K562 (cell line): Measurements from ENCODE around the gene CTF1. TPM values are rescaled to one million over a fixed set of nuclear protein-coding genes. Genes with fewer than 3 reads are reported as not detected.

Experiments
- BRCA1 ChIP-seq, 2 experiments: fragments of 450-650 bp in 1 of 2; sonication (generic) in 1 of 2; formaldehyde crosslinking in 1 of 2; IDR thresholded peaks; 2 replicates each; pipeline versions ENCODE4 v1.5.0 to v1.6.1; 2017 to 2020; ENCODE audit warnings: mild to moderate bottlenecking in 1 of 2, missing genetic modification reagents in 1 of 2
- MXI1 ChIP-seq: IDR thresholded peaks from 2 replicates; pipeline ENCODE4 v1.6.1; 2011; ENCODE audit warnings: low read depth, mild to moderate bottlenecking, improper control_type of control experiment, low read length
- PCBP2 ChIP-seq: fragments of 200-400 bp; formaldehyde crosslinking; IDR thresholded peaks from 2 replicates; pipeline ENCODE4 v1.6.1; 2018; ENCODE audit warnings: low read length, low read depth, mild to moderate bottlenecking, moderate library complexity; ENCODE audit not compliant: poor library complexity, severe bottlenecking
- ZNF311 ChIP-seq: fragments of 250-450 bp; sonication (Bioruptor Pico); IDR thresholded peaks from 2 replicates; pipeline ENCODE4 v1.4.0; 2020; ENCODE audit warnings: mild to moderate bottlenecking, moderate library complexity
- ZNF507 ChIP-seq: conservative IDR thresholded peaks from 2 replicates; pipeline ENCODE4 v1.6.1; 2017; ENCODE audit warnings: missing genetic modification characterization, missing compliant biosample characterization
- polyA plus RNA-seq, 8 experiments: library from polyadenylated mRNA; depleted of rRNA in 4 of 8; stranded (reverse) in 5 of 8; unstranded in 3 of 8; fragments of >200 nt; fragmentation: Nextera tagmentation in 2 of 8; fragmentation: Illumina TruSeq in 1 of 8; extraction: Ambion mirVana in 2 of 8; extraction: Trizol in 1 of 8; gene quantifications; 2 replicates each; pipeline versions ENCODE4 v1.2.1 to v1.2.3, GENCODE V29; 2011 to 2014; ENCODE audit warnings: inconsistent platforms in 1 of 8, missing spikeins in 1 of 8
- total RNA-seq, 7 experiments: library from RNA; depleted of rRNA in 6 of 7; stranded (reverse); fragments of >200 nt in 6 of 7; fragmentation: Illumina TruSeq in 2 of 7; extraction: Trizol in 2 of 7; gene quantifications; 2 replicates each; pipeline versions ENCODE4 v1.2.1 to v1.2.3, GENCODE V29; 2011 to 2021; ENCODE audit warnings: low replicate concordance in 1 of 7
- TF ChIP-seq, protein P1 (sequence below): fragments of 450-650 bp; IDR thresholded peaks from 2 replicates; pipeline ENCODE4 v1.6.1; 2016; ENCODE audit warnings: mild to moderate bottlenecking, moderate library complexity
- TF ChIP-seq, protein P2 (sequence below), 2 experiments: fragments of 450-650 bp; IDR thresholded peaks; 2 replicates each; pipeline ENCODE4 v1.6.1; 2018; ENCODE audit warnings: mild to moderate bottlenecking in 2 of 2, low read depth in 1 of 2; ENCODE audit not compliant: partially characterized antibody in 2 of 2
- TF ChIP-seq, protein P3 (sequence below): fragments of 200-800 bp; sonication (Bioruptor generic); IDR thresholded peaks from 2 replicates; pipeline ENCODE4 v1.6.1; 2017; ENCODE audit warnings: missing genetic modification characterization, missing compliant biosample characterization

CTF1 gene
- total and polyA plus RNA-seq, 9 of the 15 experiments (the other 6 are each of a cell fraction or from before 2014, with no cell fraction given): 0.24 to 2.5 (median 0.44) TPM

DNA sequence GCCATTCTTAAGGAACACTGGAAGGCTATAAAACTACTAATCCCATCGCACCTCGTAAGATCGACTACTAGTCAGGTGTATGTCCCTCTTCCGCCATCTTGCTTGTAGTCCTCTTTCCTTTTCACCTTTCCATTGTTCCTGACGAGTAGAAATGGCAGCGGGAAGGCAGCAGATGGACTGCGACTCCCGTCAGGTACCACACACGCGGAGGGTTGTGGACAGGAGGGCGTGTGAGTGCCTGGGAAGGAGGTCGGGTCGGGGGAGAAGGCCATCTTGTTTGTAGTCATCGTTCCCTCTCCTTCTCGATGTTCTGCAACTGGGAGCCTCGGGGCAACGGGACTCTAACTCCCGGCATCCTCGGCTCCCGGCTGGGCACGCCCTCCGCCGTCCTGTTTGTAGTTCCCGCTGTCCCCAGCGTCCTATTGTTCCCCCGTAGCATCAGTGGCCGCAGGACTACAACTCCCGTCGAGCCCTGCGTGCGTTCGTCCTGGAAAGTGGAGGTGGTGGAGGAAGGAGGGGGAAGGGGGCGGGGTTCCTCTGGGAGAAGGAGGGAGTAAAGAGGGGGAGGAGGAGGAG is 26.6 kb downstream of the CTF1 start (continued):
- TF ChIP-seq, protein P1, sequence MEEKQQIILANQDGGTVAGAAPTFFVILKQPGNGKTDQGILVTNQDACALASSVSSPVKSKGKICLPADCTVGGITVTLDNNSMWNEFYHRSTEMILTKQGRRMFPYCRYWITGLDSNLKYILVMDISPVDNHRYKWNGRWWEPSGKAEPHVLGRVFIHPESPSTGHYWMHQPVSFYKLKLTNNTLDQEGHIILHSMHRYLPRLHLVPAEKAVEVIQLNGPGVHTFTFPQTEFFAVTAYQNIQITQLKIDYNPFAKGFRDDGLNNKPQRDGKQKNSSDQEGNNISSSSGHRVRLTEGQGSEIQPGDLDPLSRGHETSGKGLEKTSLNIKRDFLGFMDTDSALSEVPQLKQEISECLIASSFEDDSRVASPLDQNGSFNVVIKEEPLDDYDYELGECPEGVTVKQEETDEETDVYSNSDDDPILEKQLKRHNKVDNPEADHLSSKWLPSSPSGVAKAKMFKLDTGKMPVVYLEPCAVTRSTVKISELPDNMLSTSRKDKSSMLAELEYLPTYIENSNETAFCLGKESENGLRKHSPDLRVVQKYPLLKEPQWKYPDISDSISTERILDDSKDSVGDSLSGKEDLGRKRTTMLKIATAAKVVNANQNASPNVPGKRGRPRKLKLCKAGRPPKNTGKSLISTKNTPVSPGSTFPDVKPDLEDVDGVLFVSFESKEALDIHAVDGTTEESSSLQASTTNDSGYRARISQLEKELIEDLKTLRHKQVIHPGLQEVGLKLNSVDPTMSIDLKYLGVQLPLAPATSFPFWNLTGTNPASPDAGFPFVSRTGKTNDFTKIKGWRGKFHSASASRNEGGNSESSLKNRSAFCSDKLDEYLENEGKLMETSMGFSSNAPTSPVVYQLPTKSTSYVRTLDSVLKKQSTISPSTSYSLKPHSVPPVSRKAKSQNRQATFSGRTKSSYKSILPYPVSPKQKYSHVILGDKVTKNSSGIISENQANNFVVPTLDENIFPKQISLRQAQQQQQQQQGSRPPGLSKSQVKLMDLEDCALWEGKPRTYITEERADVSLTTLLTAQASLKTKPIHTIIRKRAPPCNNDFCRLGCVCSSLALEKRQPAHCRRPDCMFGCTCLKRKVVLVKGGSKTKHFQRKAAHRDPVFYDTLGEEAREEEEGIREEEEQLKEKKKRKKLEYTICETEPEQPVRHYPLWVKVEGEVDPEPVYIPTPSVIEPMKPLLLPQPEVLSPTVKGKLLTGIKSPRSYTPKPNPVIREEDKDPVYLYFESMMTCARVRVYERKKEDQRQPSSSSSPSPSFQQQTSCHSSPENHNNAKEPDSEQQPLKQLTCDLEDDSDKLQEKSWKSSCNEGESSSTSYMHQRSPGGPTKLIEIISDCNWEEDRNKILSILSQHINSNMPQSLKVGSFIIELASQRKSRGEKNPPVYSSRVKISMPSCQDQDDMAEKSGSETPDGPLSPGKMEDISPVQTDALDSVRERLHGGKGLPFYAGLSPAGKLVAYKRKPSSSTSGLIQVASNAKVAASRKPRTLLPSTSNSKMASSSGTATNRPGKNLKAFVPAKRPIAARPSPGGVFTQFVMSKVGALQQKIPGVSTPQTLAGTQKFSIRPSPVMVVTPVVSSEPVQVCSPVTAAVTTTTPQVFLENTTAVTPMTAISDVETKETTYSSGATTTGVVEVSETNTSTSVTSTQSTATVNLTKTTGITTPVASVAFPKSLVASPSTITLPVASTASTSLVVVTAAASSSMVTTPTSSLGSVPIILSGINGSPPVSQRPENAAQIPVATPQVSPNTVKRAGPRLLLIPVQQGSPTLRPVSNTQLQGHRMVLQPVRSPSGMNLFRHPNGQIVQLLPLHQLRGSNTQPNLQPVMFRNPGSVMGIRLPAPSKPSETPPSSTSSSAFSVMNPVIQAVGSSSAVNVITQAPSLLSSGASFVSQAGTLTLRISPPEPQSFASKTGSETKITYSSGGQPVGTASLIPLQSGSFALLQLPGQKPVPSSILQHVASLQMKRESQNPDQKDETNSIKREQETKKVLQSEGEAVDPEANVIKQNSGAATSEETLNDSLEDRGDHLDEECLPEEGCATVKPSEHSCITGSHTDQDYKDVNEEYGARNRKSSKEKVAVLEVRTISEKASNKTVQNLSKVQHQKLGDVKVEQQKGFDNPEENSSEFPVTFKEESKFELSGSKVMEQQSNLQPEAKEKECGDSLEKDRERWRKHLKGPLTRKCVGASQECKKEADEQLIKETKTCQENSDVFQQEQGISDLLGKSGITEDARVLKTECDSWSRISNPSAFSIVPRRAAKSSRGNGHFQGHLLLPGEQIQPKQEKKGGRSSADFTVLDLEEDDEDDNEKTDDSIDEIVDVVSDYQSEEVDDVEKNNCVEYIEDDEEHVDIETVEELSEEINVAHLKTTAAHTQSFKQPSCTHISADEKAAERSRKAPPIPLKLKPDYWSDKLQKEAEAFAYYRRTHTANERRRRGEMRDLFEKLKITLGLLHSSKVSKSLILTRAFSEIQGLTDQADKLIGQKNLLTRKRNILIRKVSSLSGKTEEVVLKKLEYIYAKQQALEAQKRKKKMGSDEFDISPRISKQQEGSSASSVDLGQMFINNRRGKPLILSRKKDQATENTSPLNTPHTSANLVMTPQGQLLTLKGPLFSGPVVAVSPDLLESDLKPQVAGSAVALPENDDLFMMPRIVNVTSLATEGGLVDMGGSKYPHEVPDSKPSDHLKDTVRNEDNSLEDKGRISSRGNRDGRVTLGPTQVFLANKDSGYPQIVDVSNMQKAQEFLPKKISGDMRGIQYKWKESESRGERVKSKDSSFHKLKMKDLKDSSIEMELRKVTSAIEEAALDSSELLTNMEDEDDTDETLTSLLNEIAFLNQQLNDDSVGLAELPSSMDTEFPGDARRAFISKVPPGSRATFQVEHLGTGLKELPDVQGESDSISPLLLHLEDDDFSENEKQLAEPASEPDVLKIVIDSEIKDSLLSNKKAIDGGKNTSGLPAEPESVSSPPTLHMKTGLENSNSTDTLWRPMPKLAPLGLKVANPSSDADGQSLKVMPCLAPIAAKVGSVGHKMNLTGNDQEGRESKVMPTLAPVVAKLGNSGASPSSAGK: no peak
- no peak for TF ChIP-seq PCBP2
- TF ChIP-seq ZNF311 (CRISPR knock-in tag): peak; percentile 76; the same call in 1 of the 2 replicates
- TF ChIP-seq, protein P2, sequence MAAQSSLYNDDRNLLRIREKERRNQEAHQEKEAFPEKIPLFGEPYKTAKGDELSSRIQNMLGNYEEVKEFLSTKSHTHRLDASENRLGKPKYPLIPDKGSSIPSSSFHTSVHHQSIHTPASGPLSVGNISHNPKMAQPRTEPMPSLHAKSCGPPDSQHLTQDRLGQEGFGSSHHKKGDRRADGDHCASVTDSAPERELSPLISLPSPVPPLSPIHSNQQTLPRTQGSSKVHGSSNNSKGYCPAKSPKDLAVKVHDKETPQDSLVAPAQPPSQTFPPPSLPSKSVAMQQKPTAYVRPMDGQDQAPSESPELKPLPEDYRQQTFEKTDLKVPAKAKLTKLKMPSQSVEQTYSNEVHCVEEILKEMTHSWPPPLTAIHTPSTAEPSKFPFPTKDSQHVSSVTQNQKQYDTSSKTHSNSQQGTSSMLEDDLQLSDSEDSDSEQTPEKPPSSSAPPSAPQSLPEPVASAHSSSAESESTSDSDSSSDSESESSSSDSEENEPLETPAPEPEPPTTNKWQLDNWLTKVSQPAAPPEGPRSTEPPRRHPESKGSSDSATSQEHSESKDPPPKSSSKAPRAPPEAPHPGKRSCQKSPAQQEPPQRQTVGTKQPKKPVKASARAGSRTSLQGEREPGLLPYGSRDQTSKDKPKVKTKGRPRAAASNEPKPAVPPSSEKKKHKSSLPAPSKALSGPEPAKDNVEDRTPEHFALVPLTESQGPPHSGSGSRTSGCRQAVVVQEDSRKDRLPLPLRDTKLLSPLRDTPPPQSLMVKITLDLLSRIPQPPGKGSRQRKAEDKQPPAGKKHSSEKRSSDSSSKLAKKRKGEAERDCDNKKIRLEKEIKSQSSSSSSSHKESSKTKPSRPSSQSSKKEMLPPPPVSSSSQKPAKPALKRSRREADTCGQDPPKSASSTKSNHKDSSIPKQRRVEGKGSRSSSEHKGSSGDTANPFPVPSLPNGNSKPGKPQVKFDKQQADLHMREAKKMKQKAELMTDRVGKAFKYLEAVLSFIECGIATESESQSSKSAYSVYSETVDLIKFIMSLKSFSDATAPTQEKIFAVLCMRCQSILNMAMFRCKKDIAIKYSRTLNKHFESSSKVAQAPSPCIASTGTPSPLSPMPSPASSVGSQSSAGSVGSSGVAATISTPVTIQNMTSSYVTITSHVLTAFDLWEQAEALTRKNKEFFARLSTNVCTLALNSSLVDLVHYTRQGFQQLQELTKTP (IDR thresholded peaks at IDR 0.05; ENCODE audit: low read depth in 1 of 2, partially characterized antibody in 2 of 2): peak; percentile 41 to 99
- TF ChIP-seq, protein P3, sequence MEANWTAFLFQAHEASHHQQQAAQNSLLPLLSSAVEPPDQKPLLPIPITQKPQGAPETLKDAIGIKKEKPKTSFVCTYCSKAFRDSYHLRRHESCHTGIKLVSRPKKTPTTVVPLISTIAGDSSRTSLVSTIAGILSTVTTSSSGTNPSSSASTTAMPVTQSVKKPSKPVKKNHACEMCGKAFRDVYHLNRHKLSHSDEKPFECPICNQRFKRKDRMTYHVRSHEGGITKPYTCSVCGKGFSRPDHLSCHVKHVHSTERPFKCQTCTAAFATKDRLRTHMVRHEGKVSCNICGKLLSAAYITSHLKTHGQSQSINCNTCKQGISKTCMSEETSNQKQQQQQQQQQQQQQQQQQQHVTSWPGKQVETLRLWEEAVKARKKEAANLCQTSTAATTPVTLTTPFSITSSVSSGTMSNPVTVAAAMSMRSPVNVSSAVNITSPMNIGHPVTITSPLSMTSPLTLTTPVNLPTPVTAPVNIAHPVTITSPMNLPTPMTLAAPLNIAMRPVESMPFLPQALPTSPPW (CRISPR knock-in tag): peak; percentile 98
- no peak for TF ChIP-seq ZNF507 (tag)
- no peak for TF ChIP-seq BRCA1 (IDR thresholded peaks at IDR 0.05)
- TF ChIP-seq BRCA1 (CRISPR knock-in tag; IDR thresholded peaks at IDR 0.05): no peak
- TF ChIP-seq MXI1: no peak
